B cell (primary cell): Measurements from ENCODE around the gene PLCB3. TPM values are rescaled to one million over a fixed set of nuclear protein-coding genes. Genes with fewer than 3 reads are reported as not detected.

Experiments used
- ATAC-seq: fragments of 200-7000 bp; cut with Tn5 transposase; one replicate; pipeline ENCODE4 v1.10.0; 2021; ENCODE audit warnings: low read depth, mild to moderate bottlenecking, moderate number of reproducible peaks, moderate library complexity
- CTCF ChIA-PET: fragments of 350-600 bp; sonication (Branson Sonifier 250); formaldehyde crosslinking; loops from one replicate; lab custom pipeline; 2021; ENCODE audit warnings: antibody characterized with exemption, inconsistent platforms; lab: Charles Lee
- POLR2A ChIA-PET: fragments of 350-600 bp; sonication (Branson Sonifier 250); formaldehyde crosslinking; loops from one replicate; lab custom pipeline; 2021; ENCODE audit warnings: antibody characterized with exemption; lab: Charles Lee
- DNase-seq: peaks from one replicate; pipeline ENCODE4 v3.0.0; 2013
- H2AFZ ChIP-seq: 2 replicates; pipeline ENCODE4 v1.6.1; 2012; ENCODE audit warnings: mild to moderate bottlenecking, low read depth, low read length; ENCODE audit not compliant: insufficient read depth, poor library complexity, severe bottlenecking
- H3K27ac ChIP-seq, 2 donors: 1 replicate in 1 of 2; 2 replicates in 1 of 2; pipeline ENCODE4 v1.5.1; 2012 to 2013; ENCODE audit warnings: low read length in 2 of 2, mild to moderate bottlenecking in 2 of 2, moderate library complexity in 1 of 2
- H3K27me3 ChIP-seq, 4 experiments: fragments of 200-600 bp in 1 of 4; sonication (generic) in 1 of 4; replicated peaks in 1 of 4; 1 replicate in 2 of 4; 2 replicates in 2 of 4; pipeline versions ENCODE4 v1.6.1 to v1.7.0; 2013 to 2016; ENCODE audit warnings: low read length in 3 of 4, mild to moderate bottlenecking in 2 of 4, mixed read lengths in 1 of 4, moderate library complexity in 1 of 4; ENCODE audit not compliant: insufficient read depth in 4 of 4, control insufficient read depth in 3 of 4; ENCODE audit errors: control extremely low read depth in 1 of 4
- H3K36me3 ChIP-seq, 2 experiments: replicated peaks in 1 of 2; 1 replicate in 1 of 2; 2 replicates in 1 of 2; pipeline versions ENCODE4 v1.6.1 to v1.7.1; 2013; ENCODE audit warnings: low read length in 1 of 2; ENCODE audit not compliant: insufficient read depth in 2 of 2, control insufficient read depth in 1 of 2; ENCODE audit errors: control extremely low read depth in 1 of 2, extremely low read depth in 1 of 2
- H3K4me1 ChIP-seq, 2 donors: fragments of 200-600 bp in 1 of 2; sonication (generic) in 1 of 2; 1 replicate in 1 of 2; 2 replicates in 1 of 2; pipeline versions ENCODE4 v1.5.1 to v1.6.1; 2013 to 2017; ENCODE audit warnings: low read length in 2 of 2; ENCODE audit not compliant: control insufficient read depth in 2 of 2, insufficient read depth in 2 of 2
- H3K4me2 ChIP-seq: replicated peaks from 2 replicates; pipeline ENCODE3; 2012; ENCODE audit warnings: mild to moderate bottlenecking, low read depth, low read length; ENCODE audit not compliant: poor library complexity, severe bottlenecking
- H3K4me3 ChIP-seq, 5 experiments: fragments of 200-600 bp in 1 of 5; sonication (generic) in 1 of 5; 1 replicate in 3 of 5; 2 replicates in 2 of 5; pipeline versions ENCODE4 v1.5.1 to v1.7.0; 2011 to 2016; ENCODE audit warnings: low read length in 4 of 5, mild to moderate bottlenecking in 4 of 5, low read depth in 2 of 5, control low read depth in 1 of 5, moderate library complexity in 1 of 5; ENCODE audit not compliant: insufficient read depth in 1 of 5; ENCODE audit errors: control extremely low read depth in 1 of 5, extremely low read depth in 1 of 5
- H3K79me2 ChIP-seq: fragments of 200-600 bp; sonication (generic); one replicate; pipeline ENCODE4 v1.6.0; 2016; ENCODE audit warnings: low read length; ENCODE audit not compliant: control insufficient read depth, insufficient read depth
- H3K9ac ChIP-seq: fragments of 200-600 bp; sonication (generic); 2 replicates; pipeline ENCODE4 v1.6.1; 2017; ENCODE audit warnings: mild to moderate bottlenecking, low read length, moderate library complexity
- H3K9me3 ChIP-seq, 3 donors: one replicate each; pipeline versions ENCODE4 v1.6.1 to v1.7.1; 2013; ENCODE audit warnings: low read length in 2 of 3; ENCODE audit not compliant: control insufficient read depth in 2 of 3, insufficient read depth in 1 of 3; ENCODE audit errors: control extremely low read depth in 1 of 3
- H4K20me1 ChIP-seq: 2 replicates; pipeline ENCODE4 v1.6.0; 2012; ENCODE audit warnings: mild to moderate bottlenecking, low read length; ENCODE audit not compliant: insufficient read depth, control insufficient read depth, poor library complexity, severe bottlenecking
- H3K27ac Mint-ChIP-seq: one replicate; pipeline ENCODE4 v1.8.0; 2021; ENCODE audit warnings: mixed read lengths
- H3K27me3 Mint-ChIP-seq: one replicate; pipeline ENCODE4 v1.8.0; 2021; ENCODE audit warnings: mixed read lengths
- H3K4me1 Mint-ChIP-seq: one replicate; pipeline ENCODE4 v1.8.0; 2021; ENCODE audit warnings: mixed read lengths
- H3K4me3 Mint-ChIP-seq: one replicate; pipeline ENCODE4 v1.8.0; 2021; ENCODE audit warnings: mixed read lengths
- H3K9me3 Mint-ChIP-seq: one replicate; pipeline ENCODE4 v1.8.0; 2022; ENCODE audit warnings: mixed read lengths; ENCODE audit not compliant: insufficient read depth
- EZH2 ChIP-seq: IDR thresholded peaks from 2 replicates; pipeline ENCODE4 v1.6.1; 2012; ENCODE audit warnings: borderline replicate concordance, low read depth, mild to moderate bottlenecking, moderate library complexity, low read length; ENCODE audit not compliant: insufficient read depth, poor library complexity, severe bottlenecking
- WGBS: methylation state at CpG from one replicate; pipeline ENCODE4 v1.1.5; 2013; ENCODE audit warnings: missing lambda C conversion rate; ENCODE audit not compliant: insufficient coverage; 5-methylcytosine and 5-hydroxymethylcytosine counted together
- intact Hi-C: fragments of 100-400 bp; cut with micrococcal nuclease; formaldehyde crosslinking; loops from one replicate; pipeline ENCODE4 v1.10.0; 2022
- polyA plus RNA-seq: library from polyadenylated mRNA; depleted of rRNA; stranded (reverse); fragments of >200 nt; gene quantifications from 2 replicates; pipeline ENCODE4 v1.2.3, GENCODE V29; 2012
- total RNA-seq, 2 donors: library from RNA; stranded (reverse); fragments of 120-200 nt in 1 of 2; gene quantifications; 1 replicate in 1 of 2; 2 replicates in 1 of 2; pipeline versions ENCODE4 v1.2.3 to v1.2.4, GENCODE V29; 2013 to 2022
- TF ChIP-seq, protein P1 (sequence below): fragments of 200-600 bp; IDR thresholded peaks from one replicate; pipeline ENCODE4 v1.8.0; 2022; ENCODE audit warnings: antibody characterized with exemption, mild to moderate bottlenecking

The PLCB3 gene
- total and polyA plus RNA-seq, 2 donors (not counting 1 experiment from before 2014, with no cell fraction given), result 3.0 to 8.1 TPM

DNA sequence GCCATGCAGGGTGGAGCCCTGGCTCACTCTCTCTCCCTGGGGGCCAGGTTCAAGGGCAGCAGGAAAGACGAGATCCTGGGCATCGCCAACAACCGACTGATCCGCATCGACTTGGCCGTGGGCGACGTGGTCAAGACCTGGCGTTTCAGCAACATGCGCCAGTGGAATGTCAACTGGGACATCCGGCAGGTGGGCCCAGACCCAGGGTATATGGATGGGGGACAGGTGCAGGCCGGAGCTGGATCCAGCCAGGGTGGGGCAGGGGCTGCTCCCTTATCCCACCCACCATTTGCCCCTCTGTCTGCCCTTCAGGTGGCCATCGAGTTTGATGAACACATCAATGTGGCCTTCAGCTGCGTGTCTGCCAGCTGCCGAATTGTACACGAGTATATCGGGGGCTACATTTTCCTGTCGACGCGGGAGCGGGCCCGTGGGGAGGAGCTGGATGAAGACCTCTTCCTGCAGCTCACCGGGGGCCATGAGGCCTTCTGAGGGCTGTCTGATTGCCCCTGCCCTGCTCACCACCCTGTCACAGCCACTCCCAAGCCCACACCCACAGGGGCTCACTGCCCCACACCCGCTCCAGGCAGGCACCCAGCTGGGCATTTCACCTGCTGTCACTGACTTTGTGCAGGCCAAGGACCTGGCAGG lies 28.2 kb upstream of the PLCB3 start:
- DNase-seq (no peak), ATAC-seq (no peak)
- Histone ChIP-seq H3K4me1 (peaks cover 16 to 27% of the 10 kb centered on the region in 2 donors), H3K9ac (no peak overlapping the region), H3K36me3 (peaks cover 0 to 50% of the 10 kb centered on the region in 2 experiments), H3K79me2 (peaks cover 37% of the 10 kb centered on the region), H3K4me3 (no peak overlapping the region), H3K9me3 (no peaks in the 10 kb centered on the region), H3K27ac (no peak overlapping the region), H4K20me1 (peaks cover 30% of the 10 kb centered on the region), H2AFZ (no peak overlapping the region), H3K27me3 (no peaks in the 10 kb centered on the region), H3K4me2 (no peak overlapping the region)
- Mint-ChIP-seq H3K4me1 (peaks cover 25% of the 10 kb centered on the region), H3K27me3 (no peaks in the 10 kb centered on the region), H3K9me3 (no peaks in the 10 kb centered on the region), H3K27ac (no peak overlapping the region), H3K4me3 (no peak overlapping the region)
- WGBS, result 92% methylated on average over 21 of the region's 24 CpGs
- TF ChIP-seq EZH2, result no peak
- TF ChIP-seq, protein P1, sequence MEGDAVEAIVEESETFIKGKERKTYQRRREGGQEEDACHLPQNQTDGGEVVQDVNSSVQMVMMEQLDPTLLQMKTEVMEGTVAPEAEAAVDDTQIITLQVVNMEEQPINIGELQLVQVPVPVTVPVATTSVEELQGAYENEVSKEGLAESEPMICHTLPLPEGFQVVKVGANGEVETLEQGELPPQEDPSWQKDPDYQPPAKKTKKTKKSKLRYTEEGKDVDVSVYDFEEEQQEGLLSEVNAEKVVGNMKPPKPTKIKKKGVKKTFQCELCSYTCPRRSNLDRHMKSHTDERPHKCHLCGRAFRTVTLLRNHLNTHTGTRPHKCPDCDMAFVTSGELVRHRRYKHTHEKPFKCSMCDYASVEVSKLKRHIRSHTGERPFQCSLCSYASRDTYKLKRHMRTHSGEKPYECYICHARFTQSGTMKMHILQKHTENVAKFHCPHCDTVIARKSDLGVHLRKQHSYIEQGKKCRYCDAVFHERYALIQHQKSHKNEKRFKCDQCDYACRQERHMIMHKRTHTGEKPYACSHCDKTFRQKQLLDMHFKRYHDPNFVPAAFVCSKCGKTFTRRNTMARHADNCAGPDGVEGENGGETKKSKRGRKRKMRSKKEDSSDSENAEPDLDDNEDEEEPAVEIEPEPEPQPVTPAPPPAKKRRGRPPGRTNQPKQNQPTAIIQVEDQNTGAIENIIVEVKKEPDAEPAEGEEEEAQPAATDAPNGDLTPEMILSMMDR, result no peak
- intact Hi-C loops, result no loop called here
- ChIA-PET CTCF (interaction anchor here (1.0 to 5.2 kb wide), 8 partner anchors 8 to 78 kb away, joined by 3 to 70 read pairs (median 6); partner anchors contain the start of genes FERMT3 and STIP1), POLR2A (interaction anchor here (0.9 to 6.3 kb wide), 4 partner anchors 9 to 82 kb away, joined by 3 to 78 read pairs (median 4); partner anchors contain the start of gene FERMT3)
